ENCODE data around the gene SLC25A36. TPM values are rescaled to one million over a fixed set of nuclear protein-coding genes. Genes with fewer than 3 reads are reported as not detected.

The SLC25A36 gene
- total RNA-seq (251 TPM), polyA plus RNA-seq (34.2 TPM)

- under 1% methylated on average over 69 of the region's 72 CpGs for WGBS
- peak within 1 kb of the TSS; percentile 98 for H3K27ac ChIP-seq (ENCODE audit: low read depth)
- peaks cover under 1% of the 10 kb centered on the region for H3K4me1 ChIP-seq (ENCODE audit: insufficient read depth)
These were observed at the start of gene SLC25A36 for GRCh38 chr3:140941434-140942220. Gene SLC25A36 (plus strand): TSS chr3:140941836. CDS start chr3:140942055, 219 bp downstream.

GRCh38 chr3:140896997-140897396, 44.6 kb upstream of the SLC25A36 start:
- H3K4me1 ChIP-seq (ENCODE audit: insufficient read depth) = no peaks in the 10 kb centered on the region
- H3K4me3 ChIP-seq (ENCODE audit: low read depth, low read length) = no peak overlapping the region
- DNase-seq (ENCODE audit: extremely low spot score) = no peak
- WGBS = 67% methylated on average over 3 of the region's 3 CpGs
- no peaks in the 10 kb centered on the region for H3K36me3 ChIP-seq (ENCODE audit: insufficient read depth)
- H3K27ac ChIP-seq (ENCODE audit: low read depth) = no peak overlapping the region

More at GRCh38 chr3:140941434-140942220, at the start of gene SLC25A36:
- DNase-seq (ENCODE audit: extremely low spot score) = peak; percentile 96
- peak within 1 kb of the TSS; percentile 81 for H3K4me3 ChIP-seq (ENCODE audit: low read depth, low read length)
- no peaks in the 10 kb centered on the region for H3K36me3 ChIP-seq (ENCODE audit: insufficient read depth)

GRCh38 chr3:140898340-140899180, 43.1 kb upstream of the SLC25A36 start:
- Histone ChIP-seq H3K4me3 (ENCODE audit: low read depth, low read length) (no peak overlapping the region), H3K27ac (ENCODE audit: low read depth) (no peak overlapping the region), H3K4me1 (ENCODE audit: insufficient read depth) (no peaks in the 10 kb centered on the region), H3K36me3 (ENCODE audit: insufficient read depth) (no peaks in the 10 kb centered on the region)
- 49% methylated on average over 3 of the region's 3 CpGs for WGBS
- no peak for DNase-seq (ENCODE audit: extremely low spot score)

- no peaks in the 10 kb centered on the region for H3K4me1 ChIP-seq (ENCODE audit: insufficient read depth)
- 71% methylated on average over 1 of the region's 1 CpG for WGBS
- H3K27ac ChIP-seq (ENCODE audit: low read depth) = no peak overlapping the region
- no peaks in the 10 kb centered on the region for H3K36me3 ChIP-seq (ENCODE audit: insufficient read depth)
- no peak overlapping the region for H3K4me3 ChIP-seq (ENCODE audit: low read depth, low read length)
- no peak for DNase-seq (ENCODE audit: extremely low spot score)
These were observed 42.3 kb upstream of the SLC25A36 start for GRCh38 chr3:140899363-140899762.

- Histone ChIP-seq H3K27ac (ENCODE audit: low read depth) (no peak overlapping the region), H3K4me1 (ENCODE audit: insufficient read depth) (no peaks in the 10 kb centered on the region), H3K4me3 (ENCODE audit: low read depth, low read length) (no peak overlapping the region), H3K36me3 (ENCODE audit: insufficient read depth) (no peaks in the 10 kb centered on the region)
- no peak for DNase-seq (ENCODE audit: extremely low spot score)
These were observed 38.8 kb upstream of the SLC25A36 start for GRCh38 chr3:140902791-140903190.

GRCh38 chr3:140903196-140903595, 38.4 kb upstream of the SLC25A36 start:
- DNase-seq (ENCODE audit: extremely low spot score) = no peak
- H3K4me3 ChIP-seq (ENCODE audit: low read depth, low read length) = no peak overlapping the region
- no peaks in the 10 kb centered on the region for H3K4me1 ChIP-seq (ENCODE audit: insufficient read depth)
- no peak overlapping the region for H3K27ac ChIP-seq (ENCODE audit: low read depth)
- H3K36me3 ChIP-seq (ENCODE audit: insufficient read depth) = no peaks in the 10 kb centered on the region

GRCh38 chr3:140904521-140904920, 37.1 kb upstream of the SLC25A36 start:
- Histone ChIP-seq H3K27ac (ENCODE audit: low read depth) (no peak overlapping the region), H3K36me3 (ENCODE audit: insufficient read depth) (no peaks in the 10 kb centered on the region), H3K4me3 (ENCODE audit: low read depth, low read length) (no peak overlapping the region), H3K4me1 (ENCODE audit: insufficient read depth) (no peaks in the 10 kb centered on the region)
- no peak for DNase-seq (ENCODE audit: extremely low spot score)
- WGBS = 81% methylated on average over 1 of the region's 1 CpG

GRCh38 chr3:140905559-140905958, 36.1 kb upstream of the SLC25A36 start:
- no peaks in the 10 kb centered on the region for H3K36me3 ChIP-seq (ENCODE audit: insufficient read depth)
- DNase-seq (ENCODE audit: extremely low spot score) = no peak
- no peaks in the 10 kb centered on the region for H3K4me1 ChIP-seq (ENCODE audit: insufficient read depth)
- WGBS = 86% methylated on average over 2 of the region's 2 CpGs
- H3K27ac ChIP-seq (ENCODE audit: low read depth) = no peak overlapping the region
- no peak overlapping the region for H3K4me3 ChIP-seq (ENCODE audit: low read depth, low read length)

GRCh38 chr3:140906785-140907184, 34.9 kb upstream of the SLC25A36 start:
- DNase-seq (ENCODE audit: extremely low spot score) = no peak
- Histone ChIP-seq H3K4me1 (ENCODE audit: insufficient read depth) (no peaks in the 10 kb centered on the region), H3K36me3 (ENCODE audit: insufficient read depth) (no peaks in the 10 kb centered on the region), H3K27ac (ENCODE audit: low read depth) (no peak overlapping the region), H3K4me3 (ENCODE audit: low read depth, low read length) (no peak overlapping the region)
- 81% methylated on average over 1 of the region's 1 CpG for WGBS

GRCh38 chr3:140910860-140911259, 30.8 kb upstream of the SLC25A36 start:
- Histone ChIP-seq H3K4me3 (ENCODE audit: low read depth, low read length) (no peak overlapping the region), H3K36me3 (ENCODE audit: insufficient read depth) (no peaks in the 10 kb centered on the region), H3K4me1 (ENCODE audit: insufficient read depth) (no peaks in the 10 kb centered on the region), H3K27ac (ENCODE audit: low read depth) (no peak overlapping the region)
- WGBS = 39% methylated on average over 5 of the region's 5 CpGs
- no peak for DNase-seq (ENCODE audit: extremely low spot score)

- Histone ChIP-seq H3K4me1 (ENCODE audit: insufficient read depth) (no peaks in the 10 kb centered on the region), H3K27ac (ENCODE audit: low read depth) (no peak overlapping the region), H3K36me3 (ENCODE audit: insufficient read depth) (no peaks in the 10 kb centered on the region), H3K4me3 (ENCODE audit: low read depth, low read length) (no peak overlapping the region)
- DNase-seq (ENCODE audit: extremely low spot score) = no peak
- WGBS = 57% methylated on average over 2 of the region's 2 CpGs
These were observed 29.8 kb upstream of the SLC25A36 start for GRCh38 chr3:140911822-140912221.

- Histone ChIP-seq H3K4me3 (ENCODE audit: low read depth, low read length) (no peak overlapping the region), H3K36me3 (ENCODE audit: insufficient read depth) (no peaks in the 10 kb centered on the region), H3K27ac (ENCODE audit: low read depth) (no peak overlapping the region), H3K4me1 (ENCODE audit: insufficient read depth) (no peaks in the 10 kb centered on the region)
- WGBS = 82% methylated on average over 5 of the region's 5 CpGs
- DNase-seq (ENCODE audit: extremely low spot score) = no peak
These were observed 27.9 kb upstream of the SLC25A36 start for GRCh38 chr3:140913728-140914127.

- no peak overlapping the region for H3K27ac ChIP-seq (ENCODE audit: low read depth)
- no peak overlapping the region for H3K4me3 ChIP-seq (ENCODE audit: low read depth, low read length)
- no peaks in the 10 kb centered on the region for H3K4me1 ChIP-seq (ENCODE audit: insufficient read depth)
- WGBS = 82% methylated on average over 4 of the region's 4 CpGs
- DNase-seq (ENCODE audit: extremely low spot score) = no peak
- H3K36me3 ChIP-seq (ENCODE audit: insufficient read depth) = no peaks in the 10 kb centered on the region
These were observed 27.2 kb upstream of the SLC25A36 start for GRCh38 chr3:140914384-140914945.

- Histone ChIP-seq H3K4me1 (ENCODE audit: insufficient read depth) (no peaks in the 10 kb centered on the region), H3K4me3 (ENCODE audit: low read depth, low read length) (no peak overlapping the region), H3K27ac (ENCODE audit: low read depth) (no peak overlapping the region), H3K36me3 (ENCODE audit: insufficient read depth) (no peaks in the 10 kb centered on the region)
- no peak for DNase-seq (ENCODE audit: extremely low spot score)
These were observed 25.0 kb upstream of the SLC25A36 start for GRCh38 chr3:140916603-140917002.
